Frontal cortex (tissue), 4 donors: ENCODE measurements around the gene CDKN1C. TPM values are rescaled to one million over a fixed set of nuclear protein-coding genes. Genes with fewer than 3 reads are reported as not detected.

Experiments
- DNase-seq, 2 donors: peaks; one replicate each; pipeline ENCODE4 v3.0.0; 2012; ENCODE audit warnings: low spot score in 2 of 2
- FAIRE-seq: peaks from 2 replicates; lab custom pipeline; 2012; peaks lifted over from hg19 to GRCh38; lab: Jason Lieb, UNC
- total RNA-seq: library from RNA; depleted of rRNA; stranded (reverse); fragments of >200 nt; gene quantifications from one replicate; pipeline ENCODE4 v1.2.3, GENCODE V29; 2014
- donor health status: control.
- donor health status: control.
- donor health status: control.

The CDKN1C gene
- total RNA-seq, result 36.7 TPM

DNA sequence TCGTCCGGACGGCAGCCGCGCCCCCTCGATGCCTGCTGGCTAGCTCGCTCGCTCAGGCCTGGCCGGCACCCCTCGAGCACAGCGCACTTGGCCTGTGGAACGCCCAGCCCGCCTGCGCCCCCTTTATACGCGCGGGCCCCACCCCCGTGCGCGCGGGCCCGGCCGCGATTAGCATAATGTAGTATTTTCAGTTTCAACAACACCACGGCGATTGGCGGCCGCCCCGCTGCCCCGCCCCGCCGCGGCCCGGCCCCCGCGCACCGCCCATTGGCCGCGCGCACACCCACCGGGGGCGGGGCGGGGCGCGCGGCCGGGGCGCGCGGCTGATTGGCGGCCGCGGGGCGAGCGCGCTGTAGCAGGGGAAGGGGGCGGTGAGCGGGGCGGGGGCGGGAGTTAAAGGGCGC is at the start of gene CDKN1C:
CDKN1C (minus strand) TSS at position 98 of the 404 bp plus-strand sequence. CDS start 319 bp downstream, outside the sequence.
- FAIRE-seq (no peak), DNase-seq (peak; percentile 96 to 98)

GRCh38 chr11:2934611-2935239 is 49.1 kb upstream of the CDKN1C start:
- FAIRE-seq (no peak), DNase-seq (no peak)

- no peak for DNase-seq
- FAIRE-seq, result no peak
Observed at GRCh38 chr11:2934021-2934550, 48.5 kb upstream of the CDKN1C start.

DNA sequence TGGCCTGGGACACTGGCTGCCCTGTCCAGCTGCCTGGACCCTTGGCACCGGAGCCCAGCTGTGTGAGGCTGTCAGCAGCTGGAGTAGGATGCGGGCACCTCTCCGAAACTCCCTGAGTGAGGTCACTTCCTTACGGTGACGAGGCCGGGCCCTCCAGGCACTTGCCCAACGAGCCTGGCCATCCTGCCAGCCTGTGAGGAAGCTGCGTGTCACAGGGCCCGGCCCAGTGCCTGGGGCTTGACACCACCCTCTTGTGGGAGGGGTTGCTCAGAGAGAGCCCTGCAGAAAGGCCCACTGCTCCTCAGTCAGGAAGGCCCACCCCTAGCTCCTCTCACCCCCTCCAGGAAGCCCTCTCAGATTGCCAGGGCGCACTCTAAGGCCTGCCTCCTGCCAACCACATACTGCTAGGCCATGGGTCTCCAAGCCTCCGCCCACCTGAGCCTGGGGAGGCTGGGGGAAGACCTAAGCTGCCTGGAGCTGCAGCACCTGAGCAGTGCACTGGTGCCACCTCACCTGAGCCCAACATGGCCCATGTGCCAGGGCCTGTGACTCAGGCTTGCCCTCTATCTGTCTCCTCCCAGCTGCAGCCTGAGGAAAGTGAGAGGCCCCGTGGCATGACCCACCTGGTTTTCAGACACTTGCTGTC is 47.9 kb upstream of the CDKN1C start:
- FAIRE-seq, result no peak
- peak in 1 of 2 donors; percentile 42 for DNase-seq

GRCh38 chr11:2932850-2933251 is 47.3 kb upstream of the CDKN1C start:
- DNase-seq (peak in 1 of 2 donors; percentile 20), FAIRE-seq (no peak)

GRCh38 chr11:2931771-2932738 is 46.5 kb upstream of the CDKN1C start:
- FAIRE-seq (no peak), DNase-seq (peak in 1 of 2 donors; percentile 11)

GRCh38 chr11:2931420-2931746 is 45.8 kb upstream of the CDKN1C start:
- no peak for FAIRE-seq

GRCh38 chr11:2930704-2931419 is 45.3 kb upstream of the CDKN1C start:
- DNase-seq, result peak; percentile 56 to 60
- no peak for FAIRE-seq

More at GRCh38 chr11:2931420-2931746, 45.8 kb upstream of the CDKN1C start:
- no peak for DNase-seq

DNA sequence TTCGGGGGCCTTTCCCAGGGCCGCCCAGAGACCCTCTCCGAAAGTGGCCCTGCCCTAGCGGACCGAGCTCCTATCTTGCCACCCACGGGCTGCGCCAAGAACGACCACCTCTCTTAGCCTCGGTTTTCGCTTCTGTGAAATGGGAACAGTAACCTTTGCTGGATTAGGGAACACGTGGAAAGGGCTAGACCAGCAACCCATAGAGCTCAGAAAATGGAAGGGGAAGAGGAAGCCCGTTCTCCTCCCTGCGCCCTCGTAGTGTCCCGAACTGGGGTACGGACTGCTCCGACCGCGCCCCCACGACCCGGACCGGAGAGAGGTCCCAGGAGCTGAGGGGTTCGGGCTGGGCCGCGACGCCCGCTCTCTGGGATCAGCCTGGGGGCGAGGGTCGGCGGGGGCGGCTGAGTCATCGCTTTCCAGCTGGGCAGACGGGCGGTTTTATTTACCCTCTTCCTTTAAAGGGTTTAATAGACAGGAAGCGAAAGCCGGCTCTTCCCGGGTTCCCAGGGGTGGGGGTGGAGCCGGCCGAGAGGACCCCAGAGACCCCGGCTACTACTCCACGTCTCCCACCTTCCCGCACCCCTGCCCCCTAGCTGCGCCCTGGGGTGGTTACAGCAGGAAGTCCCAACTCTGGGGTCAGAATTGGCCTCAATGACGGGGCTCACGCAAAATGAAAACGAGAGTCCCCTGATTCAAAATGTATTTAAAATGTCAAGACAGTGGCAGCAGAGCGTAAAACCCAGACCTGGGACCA is 44.6 kb upstream of the CDKN1C start:
- DNase-seq, result peak; percentile 48 to 54
- no peak for FAIRE-seq

- no peak for FAIRE-seq
- peak in 1 of 2 donors; percentile 45 for DNase-seq
Observed at GRCh38 chr11:2929531-2929949, 44.0 kb upstream of the CDKN1C start.

DNA sequence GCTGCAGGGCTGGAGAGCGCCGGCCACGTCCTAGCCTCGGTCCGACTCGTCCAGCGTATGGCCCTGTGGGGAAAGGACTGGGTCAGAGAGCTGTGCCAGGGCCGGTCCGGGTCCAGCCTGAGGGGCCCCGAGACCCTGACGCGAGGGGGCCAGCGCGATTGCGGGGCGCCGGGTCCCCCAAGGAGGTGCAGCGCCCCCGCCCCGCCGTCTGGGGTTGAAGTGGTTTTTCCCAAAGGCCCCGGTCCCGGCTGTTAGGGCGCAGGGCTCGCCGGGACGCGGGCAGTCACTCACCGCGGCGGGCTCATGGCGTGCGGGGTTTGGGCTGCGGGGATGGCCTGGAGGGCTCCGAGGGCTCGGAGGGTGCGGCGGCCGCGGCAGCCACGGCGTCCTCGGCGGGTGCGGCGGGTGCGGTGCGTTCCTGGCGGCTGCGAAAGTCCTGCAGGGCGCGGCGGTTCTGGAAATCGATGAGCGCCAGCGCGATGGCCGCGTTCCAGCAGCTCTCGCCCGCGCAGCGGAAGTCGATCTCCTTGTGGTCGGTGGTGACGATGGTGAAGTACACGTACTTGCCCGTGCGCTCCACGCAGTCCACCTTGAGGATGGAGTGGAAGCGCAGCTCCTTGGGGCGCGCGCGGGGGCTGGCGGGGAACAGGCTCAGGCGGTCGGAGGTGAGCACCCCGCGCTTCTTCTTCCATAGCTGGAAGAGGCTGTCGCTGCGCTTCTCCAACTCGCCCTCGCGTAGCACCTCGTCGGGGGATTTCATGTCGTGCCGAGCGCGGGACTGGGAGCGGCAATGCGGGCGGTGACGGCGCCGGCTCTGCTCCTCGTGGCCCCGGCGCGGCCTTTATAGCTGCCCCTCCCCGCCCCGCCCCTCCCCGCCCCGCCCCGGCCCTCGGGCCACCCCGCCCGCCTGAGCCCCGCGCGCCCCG is 43.3 kb upstream of the CDKN1C start, which contains the start of gene PHLDA2:
PHLDA2 (minus strand) TSS at position 816 of the 926 bp plus-strand sequence; CDS start at position 760, 56 bp downstream.
- no peak for FAIRE-seq
- DNase-seq, result peak; percentile 67 to 80

GRCh38 chr11:2927851-2928604 is 42.5 kb upstream of the CDKN1C start:
- FAIRE-seq (no peak), DNase-seq (peak; percentile 27 to 33)

DNA sequence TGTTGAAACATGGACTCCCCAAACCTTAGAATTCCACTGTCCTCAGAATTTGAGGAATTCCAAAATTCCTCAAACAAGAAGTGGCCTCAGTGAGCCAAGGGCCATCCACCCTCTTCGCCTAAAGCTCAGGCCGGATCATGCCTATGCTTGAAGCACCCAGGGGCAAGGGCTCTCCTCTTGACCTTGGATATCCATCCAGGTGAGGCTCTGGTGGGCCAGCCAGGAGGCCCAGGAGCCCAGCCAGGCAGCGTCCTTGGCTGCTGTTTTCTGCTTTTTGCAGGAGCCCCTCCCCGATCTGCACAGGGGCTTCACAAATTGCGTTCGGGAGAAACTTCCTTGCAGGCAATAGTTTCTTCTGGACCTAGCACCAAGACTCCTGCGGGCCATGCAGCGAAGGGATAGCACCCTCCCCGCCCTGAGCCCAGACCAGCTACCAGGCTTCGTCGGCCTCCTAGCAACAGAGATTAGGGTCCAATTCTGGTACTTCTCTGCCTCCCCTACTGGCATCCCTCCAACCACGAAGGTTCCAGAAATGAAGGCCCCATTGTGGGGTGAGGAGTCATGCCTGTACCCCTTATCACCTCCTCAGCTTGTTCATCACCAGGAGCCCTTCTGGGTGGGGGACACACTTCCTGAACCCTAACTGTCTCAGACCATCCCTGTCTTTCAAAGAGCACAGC is 41.7 kb upstream of the CDKN1C start:
- FAIRE-seq (no peak), DNase-seq (peak in 1 of 2 donors; percentile 16)

DNA sequence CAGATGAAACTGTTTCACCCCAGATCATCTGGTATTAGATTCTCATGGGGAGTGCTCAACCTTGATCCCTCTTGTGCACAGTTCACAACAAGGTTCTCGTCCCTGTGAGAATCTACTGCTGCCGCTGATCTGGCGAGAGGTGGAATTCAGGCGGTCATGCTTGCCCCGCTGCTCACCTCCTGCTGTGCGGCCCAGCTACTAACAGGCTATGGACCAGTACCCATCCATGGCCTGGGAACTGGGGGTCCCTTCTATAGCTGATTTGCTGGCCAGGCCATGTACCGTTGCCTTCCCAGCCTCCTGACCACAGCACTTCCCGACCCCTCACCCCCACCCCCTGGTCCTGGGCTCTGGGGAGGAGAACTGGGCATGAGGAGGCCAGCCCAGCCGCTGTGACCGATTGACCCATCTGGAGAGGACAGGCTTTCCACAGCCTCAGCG is 41.1 kb upstream of the CDKN1C start:
- DNase-seq, result no peak
- no peak for FAIRE-seq

DNA sequence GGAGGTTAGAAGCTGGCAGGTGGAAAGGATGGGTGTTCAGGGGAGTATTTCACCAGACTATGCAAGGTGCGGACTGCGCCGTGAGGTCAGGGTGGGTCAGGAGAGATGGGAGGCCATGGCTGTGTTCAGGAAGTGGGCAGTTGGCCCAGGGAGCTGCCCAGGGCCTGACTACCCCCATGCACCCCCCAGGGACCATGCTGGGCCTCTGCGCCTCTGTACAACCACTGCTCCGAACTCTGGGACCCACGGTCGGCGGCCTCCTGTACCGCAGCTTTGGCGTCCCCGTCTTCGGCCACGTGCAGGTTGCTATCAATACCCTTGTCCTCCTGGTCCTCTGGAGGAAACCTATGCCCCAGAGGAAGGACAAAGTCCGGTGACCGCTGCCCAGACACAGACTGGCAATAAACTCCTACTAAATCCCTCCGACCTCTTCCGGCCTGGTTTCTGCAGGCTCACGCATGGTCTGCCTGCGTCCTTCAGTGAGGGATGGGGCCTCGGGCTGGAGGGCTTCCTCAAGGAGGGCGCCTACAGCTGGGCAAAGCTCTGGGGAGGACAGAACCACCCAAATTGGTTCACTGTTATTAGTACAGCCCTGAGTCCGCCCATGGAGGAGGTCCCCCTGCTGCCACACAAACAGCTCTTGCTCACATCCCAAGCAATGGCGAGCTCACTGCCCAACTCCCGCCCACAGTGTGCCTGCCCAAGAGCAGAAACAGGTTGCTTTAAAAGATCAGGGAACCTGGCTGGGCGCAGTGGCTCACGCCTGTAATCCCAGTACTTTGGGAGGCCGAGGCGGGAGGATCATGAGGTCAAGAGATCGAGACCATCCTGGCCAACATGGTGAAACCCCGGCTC is 39.5 kb upstream of the CDKN1C start:
- DNase-seq, result no peak
- no peak for FAIRE-seq
